SU-DHL-6 (cell line): ENCODE data around the gene WDR33.

ENCODE experiments used
- CTCF ChIP-seq: fragments of 200-600 bp; sonication (generic); IDR thresholded peaks from one replicate; pipeline ENCODE4 v1.5.1; 2017; ENCODE audit warnings: antibody characterized with exemption, mild to moderate bottlenecking, low read length, moderate library complexity; ENCODE audit not compliant: insufficient read depth, poor library complexity, severe bottlenecking
- EZH2phosphoT487 ChIP-seq: fragments of 200-600 bp; sonication (generic), shearing (Covaris generic); conservative IDR thresholded peaks from 2 replicates; pipeline ENCODE4 v1.6.1; 2018; ENCODE audit warnings: mild to moderate bottlenecking, antibody characterized with exemption, low read length, moderate library complexity, mixed read lengths

- TF ChIP-seq CTCF (no peak), EZH2phosphoT487 (no peak)
Observed at GRCh38 chr2:127664895-127665225, 146.1 kb downstream of the WDR33 start.
